CD14-positive monocyte (primary cell): ENCODE measurements around the gene CIRBP. TPM values are rescaled to one million over a fixed set of nuclear protein-coding genes. Genes with fewer than 3 reads are reported as not detected.

Experiments
- DNase-seq, 3 donors: peaks; one replicate each; pipeline ENCODE4 v3.0.0-alpha.2; 2011 to 2022
- H2AFZ ChIP-seq: 2 replicates; pipeline ENCODE4 v1.6.0; 2012; ENCODE audit warnings: mild to moderate bottlenecking, low read depth, low read length, inconsistent platforms; ENCODE audit not compliant: insufficient read depth, poor library complexity, severe bottlenecking
- H3K27ac ChIP-seq, 2 donors: 1 replicate in 1 of 2; 2 replicates in 1 of 2; pipeline ENCODE4 v1.5.1; 2012 to 2013; ENCODE audit warnings: low read length in 2 of 2, control low read depth in 1 of 2, inconsistent platforms in 1 of 2, low read depth in 1 of 2, mild to moderate bottlenecking in 1 of 2
- H3K27me3 ChIP-seq, 2 donors: one replicate each; pipeline versions ENCODE4 v1.6.0 to v1.6.1; 2011 to 2013; ENCODE audit warnings: low read length in 2 of 2; ENCODE audit not compliant: control insufficient read depth in 2 of 2, insufficient read depth in 2 of 2
- H3K36me3 ChIP-seq, 2 donors: replicated peaks in 1 of 2; 1 replicate in 1 of 2; 2 replicates in 1 of 2; pipeline versions ENCODE4 v1.5.1 to v1.6.1; 2012 to 2013; ENCODE audit warnings: low read length in 2 of 2, control low read depth in 1 of 2, inconsistent platforms in 1 of 2, mild to moderate bottlenecking in 1 of 2; ENCODE audit not compliant: insufficient read depth in 2 of 2, control insufficient read depth in 1 of 2
- H3K4me1 ChIP-seq, 2 donors: 1 replicate in 1 of 2; 2 replicates in 1 of 2; pipeline versions ENCODE4 v1.5.1 to v1.6.1; 2012 to 2013; ENCODE audit warnings: low read length in 2 of 2, control low read depth in 1 of 2, inconsistent platforms in 1 of 2, mild to moderate bottlenecking in 1 of 2, moderate library complexity in 1 of 2; ENCODE audit not compliant: insufficient read depth in 2 of 2, control insufficient read depth in 1 of 2
- H3K4me2 ChIP-seq: replicated peaks from 2 replicates; pipeline ENCODE3; 2012; ENCODE audit warnings: low read length, moderate library complexity, mild to moderate bottlenecking; ENCODE audit not compliant: poor library complexity, severe bottlenecking; ENCODE audit errors: extremely low read depth
- H3K4me3 ChIP-seq, 3 experiments: fragments of 200-600 bp in 1 of 3; sonication (generic) in 1 of 3; replicated peaks in 1 of 3; 1 replicate in 2 of 3; 2 replicates in 1 of 3; pipeline ENCODE4 v1.5.1; 2011 to 2013; ENCODE audit warnings: low read length in 3 of 3, mild to moderate bottlenecking in 3 of 3, control low read depth in 2 of 3, low read depth in 2 of 3, inconsistent platforms in 1 of 3, moderate library complexity in 1 of 3
- H3K79me2 ChIP-seq: 2 replicates; pipeline ENCODE4 v1.6.0; 2012; ENCODE audit warnings: mild to moderate bottlenecking, control low read depth, inconsistent platforms, low read length, moderate library complexity; ENCODE audit not compliant: insufficient read depth
- H3K9ac ChIP-seq: 2 replicates; pipeline ENCODE4 v1.6.0; 2017; ENCODE audit warnings: low read length, mild to moderate bottlenecking; ENCODE audit not compliant: insufficient read depth, poor library complexity, severe bottlenecking
- H3K9me3 ChIP-seq, 2 donors: replicated peaks in 1 of 2; 1 replicate in 1 of 2; 2 replicates in 1 of 2; pipeline versions ENCODE4 v1.5.1 to v1.6.1; 2012 to 2013; ENCODE audit warnings: low read length in 2 of 2, control low read depth in 1 of 2; ENCODE audit not compliant: control insufficient read depth in 1 of 2, insufficient read depth in 1 of 2
- H4K20me1 ChIP-seq: 2 replicates; pipeline ENCODE4 v1.6.0; 2012; ENCODE audit warnings: mild to moderate bottlenecking, low read length, control low read depth, moderate library complexity; ENCODE audit not compliant: insufficient read depth
- H3K27ac Mint-ChIP-seq, 7 donors: one replicate each; pipeline ENCODE4 v1.8.0; 2020; ENCODE audit warnings: mild to moderate bottlenecking in 7 of 7, mixed read lengths in 7 of 7, moderate library complexity in 6 of 7, inconsistent platforms in 2 of 7
- H3K27me3 Mint-ChIP-seq, 3 donors: one replicate each; pipeline ENCODE4 v1.8.0; 2021 to 2022; ENCODE audit warnings: low read depth in 3 of 3, mild to moderate bottlenecking in 3 of 3, mixed read lengths in 3 of 3, moderate library complexity in 3 of 3, inconsistent platforms in 1 of 3
- H3K36me3 Mint-ChIP-seq, 2 donors: one replicate each; pipeline ENCODE4 v1.8.0; 2020; ENCODE audit warnings: mixed read lengths in 2 of 2, inconsistent platforms in 1 of 2, mild to moderate bottlenecking in 1 of 2
- H3K4me1 Mint-ChIP-seq: one replicate; pipeline ENCODE4 v1.8.0; 2020; ENCODE audit warnings: mild to moderate bottlenecking, mixed read lengths
- H3K4me3 Mint-ChIP-seq, 2 donors: one replicate each; pipeline ENCODE4 v1.8.0; 2020; ENCODE audit warnings: mild to moderate bottlenecking in 2 of 2, mixed read lengths in 2 of 2, moderate library complexity in 1 of 2
- H3K9me3 Mint-ChIP-seq, 7 donors: one replicate each; pipeline ENCODE4 v1.8.0; 2020 to 2022; ENCODE audit warnings: mixed read lengths in 7 of 7, mild to moderate bottlenecking in 6 of 7, moderate library complexity in 6 of 7, inconsistent platforms in 2 of 7
- WGBS: methylation state at CpG from one replicate; pipeline ENCODE4 v1.1.5; 2013; ENCODE audit warnings: missing lambda C conversion rate; ENCODE audit not compliant: insufficient coverage; 5-methylcytosine and 5-hydroxymethylcytosine counted together
- intact Hi-C, 2 donors: fragments of 100-400 bp; cut with micrococcal nuclease; formaldehyde crosslinking; loops; one replicate each; pipeline versions ENCODE4 v1.15.0 to v1.15.1; 2023
- polyA plus RNA-seq, 3 donors: library from polyadenylated mRNA; depleted of rRNA in 1 of 3; unstranded in 2 of 3; stranded (reverse) in 1 of 3; fragments of 300-500 nt in 2 of 3; fragments of >200 nt in 1 of 3; fragmentation: Illumina TruSeq in 2 of 3; gene quantifications; 1 replicate in 2 of 3; 2 replicates in 1 of 3; pipeline ENCODE4 v1.2.3, GENCODE V29; 2012 to 2021
- TF ChIP-seq, protein P1 (sequence below): fragments of 200-600 bp; IDR thresholded peaks from one replicate; pipeline ENCODE4 v1.8.0; 2022; ENCODE audit warnings: antibody characterized with exemption, mild to moderate bottlenecking

The CIRBP gene
- polyA plus RNA-seq, 3 donors = 39.6 to 600 (median 51.1) TPM

DNA sequence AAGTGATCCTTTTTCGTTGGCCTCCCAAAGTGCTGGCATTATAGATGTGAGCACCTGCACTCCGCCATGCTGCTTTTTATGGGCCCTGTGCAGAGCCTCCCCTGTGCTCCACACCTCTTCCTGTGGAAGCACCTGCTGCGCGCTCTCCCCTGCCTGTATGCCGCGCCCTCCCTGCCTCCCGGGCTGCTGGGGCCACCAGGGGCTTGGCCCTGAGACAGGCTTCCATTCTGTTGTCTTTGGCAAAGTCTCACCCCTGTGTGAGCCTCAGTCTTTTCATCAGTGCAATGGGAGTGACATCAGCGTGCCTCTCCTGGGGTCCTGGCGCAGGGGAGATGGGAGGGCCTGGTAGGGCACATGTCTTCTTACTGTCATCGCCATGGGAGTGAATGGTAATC is 7.5 kb downstream of the CIRBP start:
- peak overlapping the region in 1 of 2 donors; percentile 89 for H3K27ac ChIP-seq
- H3K4me1 Mint-ChIP-seq = peaks cover 43% of the 10 kb centered on the region
- peak overlapping the region; percentile 90 for H3K9ac ChIP-seq
- H3K79me2 ChIP-seq = peaks cover 46% of the 10 kb centered on the region
- H3K27ac Mint-ChIP-seq = peak overlapping the region; percentile 54 to 85 (median 80)
- H3K36me3 Mint-ChIP-seq = peaks cover 41 to 65% of the 10 kb centered on the region in 2 donors
- TF ChIP-seq, protein P1, sequence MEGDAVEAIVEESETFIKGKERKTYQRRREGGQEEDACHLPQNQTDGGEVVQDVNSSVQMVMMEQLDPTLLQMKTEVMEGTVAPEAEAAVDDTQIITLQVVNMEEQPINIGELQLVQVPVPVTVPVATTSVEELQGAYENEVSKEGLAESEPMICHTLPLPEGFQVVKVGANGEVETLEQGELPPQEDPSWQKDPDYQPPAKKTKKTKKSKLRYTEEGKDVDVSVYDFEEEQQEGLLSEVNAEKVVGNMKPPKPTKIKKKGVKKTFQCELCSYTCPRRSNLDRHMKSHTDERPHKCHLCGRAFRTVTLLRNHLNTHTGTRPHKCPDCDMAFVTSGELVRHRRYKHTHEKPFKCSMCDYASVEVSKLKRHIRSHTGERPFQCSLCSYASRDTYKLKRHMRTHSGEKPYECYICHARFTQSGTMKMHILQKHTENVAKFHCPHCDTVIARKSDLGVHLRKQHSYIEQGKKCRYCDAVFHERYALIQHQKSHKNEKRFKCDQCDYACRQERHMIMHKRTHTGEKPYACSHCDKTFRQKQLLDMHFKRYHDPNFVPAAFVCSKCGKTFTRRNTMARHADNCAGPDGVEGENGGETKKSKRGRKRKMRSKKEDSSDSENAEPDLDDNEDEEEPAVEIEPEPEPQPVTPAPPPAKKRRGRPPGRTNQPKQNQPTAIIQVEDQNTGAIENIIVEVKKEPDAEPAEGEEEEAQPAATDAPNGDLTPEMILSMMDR = no peak
- peaks cover 45 to 54% of the 10 kb centered on the region in 2 donors for H3K4me1 ChIP-seq
- H3K9me3 Mint-ChIP-seq = peaks cover 0 to 2% (median 0%) of the 10 kb centered on the region in 7 donors
- no peaks in the 10 kb centered on the region for H3K27me3 Mint-ChIP-seq
- H4K20me1 ChIP-seq = peaks cover 58% of the 10 kb centered on the region
- no peaks in the 10 kb centered on the region for H3K9me3 ChIP-seq
- H3K4me3 ChIP-seq = peak overlapping the region in 2 of 3 experiments; percentile 71 to 81
- WGBS = 44% methylated on average over 10 of the region's 10 CpGs
- peak overlapping the region; percentile 65 to 71 for H3K4me3 Mint-ChIP-seq
- H3K4me2 ChIP-seq = peak overlapping the region; percentile 92
- H2AFZ ChIP-seq = peak overlapping the region; percentile 77
- no peaks in the 10 kb centered on the region for H3K27me3 ChIP-seq
- no peak for DNase-seq
- intact Hi-C loops = loop anchor here (5.0 kb wide), 2 partner anchors 81 to 106 kb away; partner anchors contain the start of gene NDUFS7 (in 2 of the 2)
- peaks cover 43 to 47% of the 10 kb centered on the region in 2 donors for H3K36me3 ChIP-seq

- Histone ChIP-seq H3K4me1 (peaks cover 41 to 50% of the 10 kb centered on the region in 2 donors), H3K9me3 (no peaks in the 10 kb centered on the region), H3K36me3 (peaks cover 39 to 42% of the 10 kb centered on the region in 2 donors), H3K4me3 (no peak overlapping the region), H3K9ac (no peak overlapping the region), H2AFZ (no peak overlapping the region), H3K4me2 (no peak overlapping the region), H3K79me2 (peaks cover 42% of the 10 kb centered on the region), H3K27ac (peak overlapping the region in 1 of 2 donors; percentile 89), H3K27me3 (no peaks in the 10 kb centered on the region), H4K20me1 (peaks cover 53% of the 10 kb centered on the region)
- intact Hi-C loops = loop anchor here (5.0 kb wide), 2 partner anchors 80 to 105 kb away; partner anchors contain the start of gene NDUFS7 (in 2 of the 2)
- WGBS = 98% methylated on average over 9 of the region's 15 CpGs
- H3K27me3 Mint-ChIP-seq = no peaks in the 10 kb centered on the region
- TF ChIP-seq, protein P1 = no peak
- H3K27ac Mint-ChIP-seq = peak overlapping the region in 6 of 7 donors; percentile 54 to 85 (median 80)
- H3K9me3 Mint-ChIP-seq = peaks cover 0 to 2% (median 0%) of the 10 kb centered on the region in 7 donors
- H3K4me1 Mint-ChIP-seq = peaks cover 39% of the 10 kb centered on the region
- H3K4me3 Mint-ChIP-seq = peak overlapping the region in 1 of 2 donors; percentile 65
- peaks cover 37 to 61% of the 10 kb centered on the region in 2 donors for H3K36me3 Mint-ChIP-seq
- no peak for DNase-seq
Observed at GRCh38 chr19:1277061-1277460, 7.9 kb downstream of the CIRBP start.
